ENCODE results near the gene PRR15L. TPM values are rescaled to one million over a fixed set of nuclear protein-coding genes. Genes with fewer than 3 reads are reported as not detected.

Gene PRR15L
- polyA plus RNA-seq, 1 donor (not counting 4 experiments of a cell fraction or from before 2014, with no cell fraction given) = 0.16 TPM

DNA sequence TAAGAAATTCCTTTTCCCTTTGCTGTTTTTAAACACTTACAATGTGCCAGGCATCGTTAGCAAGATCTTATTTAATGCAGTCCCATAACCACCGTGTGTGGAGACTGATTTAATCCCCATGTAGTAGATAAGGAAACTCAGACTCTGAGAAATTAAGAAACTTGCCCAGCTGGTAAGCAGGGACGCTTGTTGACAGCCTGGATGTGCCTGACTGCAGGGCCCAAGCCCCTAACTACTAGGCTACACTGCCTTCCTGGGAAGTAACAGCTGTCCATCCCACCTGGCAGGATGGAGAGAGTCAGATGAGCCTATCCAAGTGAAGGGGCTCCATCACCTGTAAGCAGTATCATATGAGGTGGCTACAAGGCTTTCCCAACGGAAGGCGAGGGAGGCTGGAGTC is 36.3 kb upstream of the PRR15L start:
- no peak for DNase-seq (ENCODE audit: low read depth, low spot score)
- H3K4me2 ChIP-seq (ENCODE audit: control insufficient read depth, extremely low read depth, insufficient read depth, low read depth, low read length) = no peak overlapping the region
- H3K9me1 ChIP-seq (ENCODE audit: control insufficient read depth, extremely low read depth, insufficient read depth, low read length) = no peaks in the 10 kb centered on the region
- no peak for FAIRE-seq
- no peaks in the 10 kb centered on the region for H3K4me1 ChIP-seq (ENCODE audit: control insufficient read depth, extremely low read depth, insufficient read depth, low read length)
- H3K79me2 ChIP-seq (ENCODE audit: control insufficient read depth, insufficient read depth, low read length) = no peaks in the 10 kb centered on the region
- no peaks in the 10 kb centered on the region for H3K9me3 ChIP-seq (ENCODE audit: control insufficient read depth, low read depth, low read length)
- H3K27me3 ChIP-seq (ENCODE audit: control insufficient read depth, extremely low read depth, insufficient read depth, low read length) = no peaks in the 10 kb centered on the region
- TF ChIP-seq, protein P1, sequence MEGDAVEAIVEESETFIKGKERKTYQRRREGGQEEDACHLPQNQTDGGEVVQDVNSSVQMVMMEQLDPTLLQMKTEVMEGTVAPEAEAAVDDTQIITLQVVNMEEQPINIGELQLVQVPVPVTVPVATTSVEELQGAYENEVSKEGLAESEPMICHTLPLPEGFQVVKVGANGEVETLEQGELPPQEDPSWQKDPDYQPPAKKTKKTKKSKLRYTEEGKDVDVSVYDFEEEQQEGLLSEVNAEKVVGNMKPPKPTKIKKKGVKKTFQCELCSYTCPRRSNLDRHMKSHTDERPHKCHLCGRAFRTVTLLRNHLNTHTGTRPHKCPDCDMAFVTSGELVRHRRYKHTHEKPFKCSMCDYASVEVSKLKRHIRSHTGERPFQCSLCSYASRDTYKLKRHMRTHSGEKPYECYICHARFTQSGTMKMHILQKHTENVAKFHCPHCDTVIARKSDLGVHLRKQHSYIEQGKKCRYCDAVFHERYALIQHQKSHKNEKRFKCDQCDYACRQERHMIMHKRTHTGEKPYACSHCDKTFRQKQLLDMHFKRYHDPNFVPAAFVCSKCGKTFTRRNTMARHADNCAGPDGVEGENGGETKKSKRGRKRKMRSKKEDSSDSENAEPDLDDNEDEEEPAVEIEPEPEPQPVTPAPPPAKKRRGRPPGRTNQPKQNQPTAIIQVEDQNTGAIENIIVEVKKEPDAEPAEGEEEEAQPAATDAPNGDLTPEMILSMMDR (optimal IDR thresholded peaks at IDR 0.05 in 1 of 3, IDR thresholded peaks at IDR 0.05 in 1 of 3, conservative IDR thresholded peaks at IDR 0.05 in 1 of 3; ENCODE audit: extremely low read depth in 1 of 3, insufficient read depth in 2 of 3, low read length in 3 of 3) = no peak
- TF ChIP-seq EZH2 (IDR thresholded peaks at IDR 0.05; ENCODE audit: low read length) = no peak
- no peaks in the 10 kb centered on the region for H4K20me1 ChIP-seq (ENCODE audit: control insufficient read depth, extremely low read depth, insufficient read depth, low read length)
- no peak overlapping the region for H3K4me3 ChIP-seq (ENCODE audit: control insufficient read depth in 2 of 3, extremely low read depth in 1 of 3, insufficient read depth in 2 of 3, low read depth in 1 of 3, low read length in 3 of 3)
- H3K27ac ChIP-seq (ENCODE audit: control insufficient read depth, insufficient read depth, low read length) = no peak overlapping the region
- H2AFZ ChIP-seq (ENCODE audit: control insufficient read depth, low read length) = no peak overlapping the region
- H3K36me3 ChIP-seq (ENCODE audit: control insufficient read depth in 2 of 2, extremely low read depth in 1 of 2, insufficient read depth in 2 of 2, low read length in 2 of 2) = no peaks in the 10 kb centered on the region
- dilution Hi-C loops (cut with MboI; ENCODE audit: extremely low pct_ligation_motif_present, low sequenced_read_pairs) = no loop called here
- H3K9ac ChIP-seq (ENCODE audit: control insufficient read depth, extremely low read depth, insufficient read depth, low read length) = no peak overlapping the region

DNA sequence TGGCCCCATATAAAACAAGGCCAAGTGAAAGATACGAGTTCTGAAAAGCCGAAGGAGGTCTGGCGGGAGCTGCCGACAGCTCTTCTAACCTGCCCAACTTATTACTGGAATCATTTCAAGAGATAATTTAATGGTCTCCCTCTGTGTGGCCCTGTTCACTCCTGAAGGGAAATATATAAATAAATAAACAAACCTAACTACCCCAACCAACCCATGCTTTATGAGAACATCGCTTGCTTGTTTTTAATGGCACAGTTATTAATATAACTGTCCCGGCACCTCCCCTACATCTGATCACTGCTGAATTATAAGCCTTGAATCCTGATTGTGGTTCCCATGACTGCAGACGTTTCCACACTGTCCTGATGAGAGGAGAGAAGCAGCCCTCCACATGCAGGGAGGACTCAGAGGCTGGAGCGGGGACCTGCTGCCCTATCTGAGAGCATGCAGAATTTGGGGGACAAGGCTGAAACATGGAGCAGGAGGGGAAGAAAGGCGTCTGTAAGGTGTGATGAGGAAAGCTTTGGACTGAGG is 35.4 kb upstream of the PRR15L start:
- H3K36me3 ChIP-seq (ENCODE audit: control insufficient read depth in 2 of 2, extremely low read depth in 1 of 2, insufficient read depth in 2 of 2, low read length in 2 of 2) = no peaks in the 10 kb centered on the region
- DNase-seq (ENCODE audit: low read depth, low spot score) (no peak), FAIRE-seq (no peak)
- H3K4me3 ChIP-seq (ENCODE audit: control insufficient read depth in 2 of 3, extremely low read depth in 1 of 3, insufficient read depth in 2 of 3, low read depth in 1 of 3, low read length in 3 of 3) = no peak overlapping the region
- no peak for TF ChIP-seq EZH2 (IDR thresholded peaks at IDR 0.05; ENCODE audit: low read length)
- TF ChIP-seq, protein P1 (optimal IDR thresholded peaks at IDR 0.05 in 1 of 3, IDR thresholded peaks at IDR 0.05 in 1 of 3, conservative IDR thresholded peaks at IDR 0.05 in 1 of 3; ENCODE audit: extremely low read depth in 1 of 3, insufficient read depth in 2 of 3, low read length in 3 of 3) = no peak
- no peaks in the 10 kb centered on the region for H3K4me1 ChIP-seq (ENCODE audit: control insufficient read depth, extremely low read depth, insufficient read depth, low read length)
- H3K9ac ChIP-seq (ENCODE audit: control insufficient read depth, extremely low read depth, insufficient read depth, low read length) = no peak overlapping the region
- no peak overlapping the region for H3K4me2 ChIP-seq (ENCODE audit: control insufficient read depth, extremely low read depth, insufficient read depth, low read depth, low read length)
- dilution Hi-C loops (cut with MboI; ENCODE audit: extremely low pct_ligation_motif_present, low sequenced_read_pairs) = no loop called here
- H3K79me2 ChIP-seq (ENCODE audit: control insufficient read depth, insufficient read depth, low read length) = no peaks in the 10 kb centered on the region
- H4K20me1 ChIP-seq (ENCODE audit: control insufficient read depth, extremely low read depth, insufficient read depth, low read length) = no peaks in the 10 kb centered on the region
- H3K27ac ChIP-seq (ENCODE audit: control insufficient read depth, insufficient read depth, low read length) = no peak overlapping the region
- no peaks in the 10 kb centered on the region for H3K9me3 ChIP-seq (ENCODE audit: control insufficient read depth, low read depth, low read length)
- H3K9me1 ChIP-seq (ENCODE audit: control insufficient read depth, extremely low read depth, insufficient read depth, low read length) = no peaks in the 10 kb centered on the region
- no peaks in the 10 kb centered on the region for H3K27me3 ChIP-seq (ENCODE audit: control insufficient read depth, extremely low read depth, insufficient read depth, low read length)
- H2AFZ ChIP-seq (ENCODE audit: control insufficient read depth, low read length) = no peak overlapping the region
